Measurements from ENCODE around the gene SHISA7. TPM values are rescaled to one million over a fixed set of nuclear protein-coding genes. Genes with fewer than 3 reads are reported as not detected.

SHISA7 gene
- polyA plus RNA-seq, 2 of the 4 experiments (the other 2 are of a cell fraction), result 0.01 TPM; not detected in 1

DNA sequence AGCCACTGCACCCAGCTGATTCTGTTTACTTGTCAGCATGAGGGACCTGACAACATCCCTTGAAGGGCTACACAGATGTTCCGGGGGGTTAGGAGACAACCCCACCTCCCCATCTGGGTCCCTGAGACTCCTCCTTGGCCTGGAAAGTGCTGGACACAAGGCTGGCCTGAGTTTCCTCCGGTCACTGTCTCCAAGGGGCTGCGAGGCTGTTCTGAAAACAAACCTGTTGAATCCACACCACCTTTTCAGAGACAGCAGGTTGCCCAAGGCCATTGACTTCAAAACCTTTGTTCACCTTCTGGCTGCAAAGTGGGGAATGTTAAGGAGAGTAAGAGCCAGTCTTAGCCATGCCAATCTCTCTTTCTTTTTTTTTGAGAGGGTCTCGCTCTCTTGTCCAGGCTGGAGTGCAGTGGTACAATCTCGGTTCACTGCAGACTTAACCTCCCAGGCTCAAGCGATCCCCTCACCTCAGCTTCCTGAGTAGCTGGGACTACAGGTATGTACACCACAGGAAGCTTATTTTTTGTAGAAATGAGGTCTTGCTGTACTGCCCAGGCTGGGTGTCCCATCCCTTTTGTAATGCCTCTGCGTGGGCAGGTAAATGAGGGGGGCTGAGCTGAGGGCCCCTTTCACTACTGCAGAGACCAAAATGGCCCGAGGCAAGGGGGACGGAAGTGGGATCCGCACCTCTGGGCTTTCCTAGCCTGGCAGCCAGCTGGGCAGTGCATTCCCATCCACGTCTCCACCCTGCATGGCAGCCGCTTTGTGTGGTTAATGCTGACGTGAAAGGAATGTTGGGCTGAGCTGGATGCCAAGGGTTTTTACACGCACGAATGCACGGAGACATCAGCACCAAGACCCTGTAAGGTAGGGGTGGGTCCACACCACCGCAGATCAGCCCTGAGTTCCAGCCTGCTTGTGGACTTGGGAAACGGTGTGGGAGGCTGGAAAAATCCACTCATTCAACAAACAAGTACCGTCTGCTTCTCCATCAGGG lies 31.5 kb upstream of the SHISA7 start:
- TF ChIP-seq MAX (IDR thresholded peaks at IDR 0.05) (no peak), KDM5A (IDR thresholded peaks at IDR 0.05) (no peak), HDAC2 (IDR thresholded peaks at IDR 0.05) (no peak), FOXS1 (CRISPR knock-in tag; IDR thresholded peaks at IDR 0.05) (no peak), ESRRA (IDR thresholded peaks at IDR 0.05; ENCODE audit: borderline replicate concordance, low read length) (no peak), GATA3 (IDR thresholded peaks at IDR 0.05; ENCODE audit: borderline replicate concordance) (no peak), ELK1 (IDR thresholded peaks at IDR 0.05; ENCODE audit: low read depth, low read length) (no peak)
- FAIRE-seq (no peak), DNase-seq (ENCODE audit: low read depth in 1 of 2, low spot score in 1 of 2) (no peak), ATAC-seq (no peak)
- ChIA-PET CTCF (interaction anchor here (0.7 to 8.2 kb wide), 9 partner anchors 9 to 333 kb away, joined by 3 to 89 read pairs (median 7); partner anchors contain the start of genes C19orf85, NAT14, SSC5D and ZNF784), POLR2A (no interaction called here)
- Histone ChIP-seq H3K4me3 (no peak overlapping the region), H3K27ac (peak overlapping the region in 1 of 2 experiments; percentile 92; a peak in 2 of 6 replicates), H3K4me2 (no peak overlapping the region), H3K4me1 (peaks cover 25% of the 10 kb centered on the region), H3K9me3 (no peaks in the 10 kb centered on the region)
- 91% methylated on average over 19 of the region's 19 CpGs for WGBS (ENCODE audit: missing lambda C conversion rate)

DNA sequence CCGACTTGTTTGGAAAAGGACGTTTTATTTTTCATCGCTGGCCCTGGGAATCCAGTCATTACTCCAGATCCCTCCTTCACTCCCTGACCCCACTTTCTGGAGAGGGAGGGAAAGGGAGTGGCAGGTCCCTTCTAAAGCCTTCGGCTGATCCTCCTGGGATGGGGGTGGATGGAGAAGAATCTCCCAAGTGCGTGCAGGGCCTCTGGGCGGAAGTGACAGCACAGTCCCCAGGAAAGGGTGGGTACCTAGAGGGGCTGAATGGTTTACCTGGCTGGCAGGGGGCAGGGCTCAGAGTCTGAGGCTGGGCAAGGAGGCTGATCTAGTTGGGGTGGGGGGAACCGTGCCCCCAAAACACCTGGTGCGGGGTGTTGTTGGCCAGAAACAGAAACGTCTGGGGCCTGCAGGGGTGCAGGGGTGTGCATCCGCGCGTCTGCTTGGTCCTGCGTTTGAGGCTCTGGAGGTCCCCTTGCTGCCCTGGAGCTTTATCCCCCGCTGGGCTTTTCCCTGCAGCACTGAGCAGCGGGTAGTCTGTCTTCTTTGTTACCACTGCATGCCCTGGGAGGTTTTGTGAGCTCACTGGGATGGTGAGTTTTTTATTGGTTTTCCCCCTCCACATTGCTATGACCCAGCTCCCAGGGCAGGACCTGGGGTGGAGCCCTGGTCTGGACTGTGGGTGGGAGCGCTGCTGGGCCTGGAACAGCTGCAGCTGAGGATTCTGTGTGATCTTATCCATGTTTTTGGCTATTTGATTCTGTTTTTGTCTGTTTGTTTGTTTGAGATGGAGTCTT lies 30.3 kb upstream of the SHISA7 start:
- FAIRE-seq (no peak), ATAC-seq (no peak), DNase-seq (ENCODE audit: low read depth in 1 of 2, low spot score in 1 of 2) (no peak)
- TF ChIP-seq RFX5 (IDR thresholded peaks at IDR 0.05), result no peak
- TF ChIP-seq BCL3 (IDR thresholded peaks at IDR 0.05), result no peak
- no peak for TF ChIP-seq HOXB5 (CRISPR knock-in tag; IDR thresholded peaks at IDR 0.05)
- TF ChIP-seq, protein P1, sequence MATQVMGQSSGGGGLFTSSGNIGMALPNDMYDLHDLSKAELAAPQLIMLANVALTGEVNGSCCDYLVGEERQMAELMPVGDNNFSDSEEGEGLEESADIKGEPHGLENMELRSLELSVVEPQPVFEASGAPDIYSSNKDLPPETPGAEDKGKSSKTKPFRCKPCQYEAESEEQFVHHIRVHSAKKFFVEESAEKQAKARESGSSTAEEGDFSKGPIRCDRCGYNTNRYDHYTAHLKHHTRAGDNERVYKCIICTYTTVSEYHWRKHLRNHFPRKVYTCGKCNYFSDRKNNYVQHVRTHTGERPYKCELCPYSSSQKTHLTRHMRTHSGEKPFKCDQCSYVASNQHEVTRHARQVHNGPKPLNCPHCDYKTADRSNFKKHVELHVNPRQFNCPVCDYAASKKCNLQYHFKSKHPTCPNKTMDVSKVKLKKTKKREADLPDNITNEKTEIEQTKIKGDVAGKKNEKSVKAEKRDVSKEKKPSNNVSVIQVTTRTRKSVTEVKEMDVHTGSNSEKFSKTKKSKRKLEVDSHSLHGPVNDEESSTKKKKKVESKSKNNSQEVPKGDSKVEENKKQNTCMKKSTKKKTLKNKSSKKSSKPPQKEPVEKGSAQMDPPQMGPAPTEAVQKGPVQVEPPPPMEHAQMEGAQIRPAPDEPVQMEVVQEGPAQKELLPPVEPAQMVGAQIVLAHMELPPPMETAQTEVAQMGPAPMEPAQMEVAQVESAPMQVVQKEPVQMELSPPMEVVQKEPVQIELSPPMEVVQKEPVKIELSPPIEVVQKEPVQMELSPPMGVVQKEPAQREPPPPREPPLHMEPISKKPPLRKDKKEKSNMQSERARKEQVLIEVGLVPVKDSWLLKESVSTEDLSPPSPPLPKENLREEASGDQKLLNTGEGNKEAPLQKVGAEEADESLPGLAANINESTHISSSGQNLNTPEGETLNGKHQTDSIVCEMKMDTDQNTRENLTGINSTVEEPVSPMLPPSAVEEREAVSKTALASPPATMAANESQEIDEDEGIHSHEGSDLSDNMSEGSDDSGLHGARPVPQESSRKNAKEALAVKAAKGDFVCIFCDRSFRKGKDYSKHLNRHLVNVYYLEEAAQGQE (IDR thresholded peaks at IDR 0.05), result no peak
- TF ChIP-seq, protein P2, sequence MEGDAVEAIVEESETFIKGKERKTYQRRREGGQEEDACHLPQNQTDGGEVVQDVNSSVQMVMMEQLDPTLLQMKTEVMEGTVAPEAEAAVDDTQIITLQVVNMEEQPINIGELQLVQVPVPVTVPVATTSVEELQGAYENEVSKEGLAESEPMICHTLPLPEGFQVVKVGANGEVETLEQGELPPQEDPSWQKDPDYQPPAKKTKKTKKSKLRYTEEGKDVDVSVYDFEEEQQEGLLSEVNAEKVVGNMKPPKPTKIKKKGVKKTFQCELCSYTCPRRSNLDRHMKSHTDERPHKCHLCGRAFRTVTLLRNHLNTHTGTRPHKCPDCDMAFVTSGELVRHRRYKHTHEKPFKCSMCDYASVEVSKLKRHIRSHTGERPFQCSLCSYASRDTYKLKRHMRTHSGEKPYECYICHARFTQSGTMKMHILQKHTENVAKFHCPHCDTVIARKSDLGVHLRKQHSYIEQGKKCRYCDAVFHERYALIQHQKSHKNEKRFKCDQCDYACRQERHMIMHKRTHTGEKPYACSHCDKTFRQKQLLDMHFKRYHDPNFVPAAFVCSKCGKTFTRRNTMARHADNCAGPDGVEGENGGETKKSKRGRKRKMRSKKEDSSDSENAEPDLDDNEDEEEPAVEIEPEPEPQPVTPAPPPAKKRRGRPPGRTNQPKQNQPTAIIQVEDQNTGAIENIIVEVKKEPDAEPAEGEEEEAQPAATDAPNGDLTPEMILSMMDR (IDR thresholded peaks at IDR 0.05), result no peak
- TF ChIP-seq HEYL (CRISPR knock-in tag; IDR thresholded peaks at IDR 0.05), result no peak
- no peak for TF ChIP-seq ZC3H11A (IDR thresholded peaks at IDR 0.05)
- no peak for TF ChIP-seq JUNB (IDR thresholded peaks at IDR 0.05)
- no peak for TF ChIP-seq CBX8 (IDR thresholded peaks at IDR 0.05)
- POLR2A ChIA-PET, result no interaction called here
- WGBS (ENCODE audit: missing lambda C conversion rate), result 78% methylated on average over 16 of the region's 16 CpGs
- H3K27ac ChIP-seq, result no peak overlapping the region
- H3K4me2 ChIP-seq, result no peak overlapping the region
- peaks cover 13% of the 10 kb centered on the region for H3K4me1 ChIP-seq
- no peak overlapping the region for H3K4me3 ChIP-seq
- H3K9me3 ChIP-seq, result no peaks in the 10 kb centered on the region
- CTCF ChIA-PET, result interaction anchor here (0.8 to 8.2 kb wide), 7 partner anchors 10 to 332 kb away, joined by 3 to 89 read pairs (median 6); partner anchors contain the start of genes NAT14, SSC5D and ZNF784
